ACC112 (cell line): Measurements from ENCODE around the gene TRPV6.

Source experiments
- H2AFZ ChIP-seq: fragments of 200-600 bp; sonication (generic); one replicate; pipeline ENCODE4 v1.6.0; 2017; ENCODE audit warnings: antibody characterized with exemption, low read length; ENCODE audit not compliant: unreplicated experiment
- H3K27ac ChIP-seq: fragments of 200-600 bp; sonication (generic); 2 replicates; pipeline ENCODE4 v1.5.1; 2014; ENCODE audit warnings: low read depth, mild to moderate bottlenecking, antibody characterized with exemption, low read length, moderate library complexity
- H3K27me3 ChIP-seq: fragments of 200-600 bp; sonication (generic); 2 replicates; pipeline ENCODE4 v1.6.1; 2014; ENCODE audit warnings: mild to moderate bottlenecking, antibody characterized with exemption, low read length, moderate library complexity, mixed read lengths; ENCODE audit not compliant: insufficient read depth
- H3K36me3 ChIP-seq: fragments of 200-600 bp; sonication (generic); 2 replicates; pipeline ENCODE4 v1.6.1; 2016; ENCODE audit warnings: mild to moderate bottlenecking, antibody characterized with exemption, low read length, moderate library complexity, mixed read lengths; ENCODE audit not compliant: insufficient read depth
- H3K4me1 ChIP-seq: fragments of 200-600 bp; sonication (generic); one replicate; pipeline ENCODE4 v1.6.1; 2016; ENCODE audit warnings: low read length, mixed read lengths; ENCODE audit not compliant: insufficient read depth, unreplicated experiment, control insufficient read depth
- H3K4me3 ChIP-seq: fragments of 200-600 bp; sonication (generic); 2 replicates; pipeline ENCODE4 v1.5.1; 2014; ENCODE audit warnings: mild to moderate bottlenecking, low read depth, low read length
- H3K79me2 ChIP-seq: fragments of 200-600 bp; sonication (generic); one replicate; pipeline ENCODE4 v1.6.0; 2016; ENCODE audit warnings: low read length; ENCODE audit not compliant: control insufficient read depth, unreplicated experiment, insufficient read depth

Gene TRPV6

DNA sequence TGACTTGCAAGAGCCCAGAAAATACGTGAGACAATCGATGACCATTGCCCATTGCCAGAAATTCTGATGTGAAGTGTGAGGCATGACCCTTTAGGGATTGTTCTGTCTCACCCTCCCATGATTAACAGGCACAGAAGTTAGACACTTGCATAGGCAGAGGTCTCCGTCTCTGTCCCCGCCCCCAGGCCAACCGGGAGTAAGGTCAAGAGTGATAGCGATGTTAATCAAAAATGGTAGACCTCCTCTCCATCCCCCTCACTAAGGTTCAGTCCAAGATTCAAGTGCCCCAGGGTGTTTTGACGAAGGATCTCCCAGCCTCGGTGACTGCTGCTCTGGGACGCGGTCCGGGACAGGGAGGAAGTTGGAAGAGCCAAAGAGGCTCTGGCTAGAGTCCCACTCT is 22.7 kb upstream of the TRPV6 start:
- no peaks in the 10 kb centered on the region for H3K36me3 ChIP-seq
- no peaks in the 10 kb centered on the region for H3K4me1 ChIP-seq
- no peak overlapping the region for H3K4me3 ChIP-seq
- H3K27me3 ChIP-seq = peaks cover 24% of the 10 kb centered on the region
- H3K79me2 ChIP-seq = no peaks in the 10 kb centered on the region
- H2AFZ ChIP-seq = no peak overlapping the region
- H3K27ac ChIP-seq = no peak overlapping the region

DNA sequence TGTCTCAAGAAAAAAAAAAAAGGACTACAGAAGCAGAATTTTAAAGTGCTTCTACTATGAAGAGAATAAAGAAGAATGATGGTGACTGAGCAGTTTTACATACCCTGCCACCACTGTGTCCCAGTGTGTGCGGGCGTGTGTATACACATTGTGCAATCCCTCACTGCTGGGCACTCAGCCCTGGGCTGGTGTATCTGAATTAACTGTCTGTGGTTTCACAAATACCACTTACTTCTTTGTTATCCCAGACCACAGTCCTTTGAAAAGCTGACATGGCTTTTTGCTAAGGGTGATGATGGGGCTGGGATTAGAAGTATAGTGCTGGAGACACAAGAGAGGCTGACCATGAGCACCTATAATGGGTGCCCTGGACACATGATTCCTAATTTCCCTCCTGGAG is 21.1 kb upstream of the TRPV6 start:
- no peaks in the 10 kb centered on the region for H3K36me3 ChIP-seq
- H3K4me3 ChIP-seq = no peak overlapping the region
- H3K27me3 ChIP-seq = peaks cover 16% of the 10 kb centered on the region
- H3K4me1 ChIP-seq = no peaks in the 10 kb centered on the region
- no peak overlapping the region for H2AFZ ChIP-seq
- H3K79me2 ChIP-seq = no peaks in the 10 kb centered on the region
- no peak overlapping the region for H3K27ac ChIP-seq

DNA sequence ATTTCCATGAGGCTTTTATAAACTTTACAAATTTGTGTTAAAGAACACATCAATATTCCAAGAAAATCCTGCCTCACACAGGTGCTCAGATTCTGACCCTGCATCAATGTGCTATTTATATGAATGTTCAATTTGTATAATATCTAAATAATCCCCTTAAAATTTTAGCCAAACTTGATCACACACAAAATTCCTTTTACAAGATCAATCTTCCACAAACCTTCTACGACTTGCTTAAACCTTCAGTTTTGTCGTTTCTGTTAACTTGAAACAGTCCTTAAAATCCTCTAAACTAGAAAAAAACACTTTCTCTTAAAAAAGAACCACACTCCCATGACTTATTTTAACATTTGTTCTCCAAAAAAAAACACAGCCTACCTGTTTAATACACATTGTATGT is 20.2 kb upstream of the TRPV6 start:
- H3K27ac ChIP-seq = no peak overlapping the region
- H3K4me1 ChIP-seq = no peaks in the 10 kb centered on the region
- H3K4me3 ChIP-seq = no peak overlapping the region
- no peaks in the 10 kb centered on the region for H3K79me2 ChIP-seq
- H2AFZ ChIP-seq = no peak overlapping the region
- peaks cover 8% of the 10 kb centered on the region; the same call in 1 of the 2 replicates for H3K27me3 ChIP-seq
- H3K36me3 ChIP-seq = no peaks in the 10 kb centered on the region

DNA sequence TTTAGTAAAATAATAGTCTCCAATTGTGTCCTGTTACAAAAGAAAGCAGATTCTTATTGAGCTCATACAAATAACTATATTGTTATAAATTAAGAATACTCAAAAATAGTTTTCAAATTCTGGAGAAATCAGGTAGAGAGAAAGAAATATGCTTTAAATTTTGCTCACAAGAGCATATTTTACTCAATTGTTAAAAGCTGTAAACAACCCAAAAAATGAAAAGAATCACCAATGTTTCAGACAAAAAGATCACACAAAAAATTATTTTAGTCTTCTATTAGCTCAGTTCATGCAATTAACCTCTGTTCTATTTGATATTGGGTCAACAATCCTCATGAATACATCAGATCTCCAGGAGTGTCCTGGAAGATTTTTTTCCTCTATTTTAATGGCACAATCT is 18.6 kb upstream of the TRPV6 start:
- H3K27ac ChIP-seq = no peak overlapping the region

DNA sequence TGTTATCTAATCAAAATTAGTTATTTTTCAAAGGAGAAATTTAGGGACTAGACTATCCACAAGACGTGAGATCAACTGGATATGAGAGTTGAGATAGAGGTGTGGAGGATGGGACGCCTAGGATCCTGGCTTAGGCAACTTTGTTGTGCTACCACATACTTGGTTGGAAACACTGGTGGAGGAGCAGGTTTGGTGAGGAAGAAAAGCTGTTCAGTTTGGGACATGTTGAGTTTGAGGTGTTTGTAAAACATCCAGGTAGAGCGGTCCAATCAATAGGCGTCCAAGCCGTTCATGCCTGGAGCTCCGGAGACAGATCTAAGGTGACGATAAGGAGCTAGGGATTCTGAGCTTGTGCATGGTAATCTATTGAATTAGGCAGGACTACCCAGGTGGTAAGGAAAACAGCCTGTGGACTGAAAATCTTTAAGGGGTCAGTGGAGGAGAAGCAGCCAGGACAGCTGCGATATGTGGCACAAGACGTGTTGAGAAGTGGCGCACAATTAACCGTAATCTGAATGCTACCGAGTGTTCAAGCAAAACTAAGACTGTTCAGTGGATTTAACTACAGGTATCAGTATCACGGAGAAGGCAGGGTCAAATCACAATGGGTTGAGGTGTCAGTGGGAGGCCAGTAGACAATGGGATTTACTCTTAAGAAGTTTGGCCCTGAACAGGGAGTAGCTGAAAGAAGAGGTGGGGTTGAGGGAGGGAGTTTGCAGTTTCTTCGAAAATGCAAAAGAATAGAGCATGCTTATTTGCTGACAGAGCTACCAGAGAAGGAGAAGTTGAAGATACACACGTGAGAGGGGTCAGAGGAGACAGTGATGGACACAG is 16.1 kb upstream of the TRPV6 start:
- no peak overlapping the region for H3K27ac ChIP-seq
- H3K4me1 ChIP-seq = no peaks in the 10 kb centered on the region
- peaks cover 23% of the 10 kb centered on the region for H3K27me3 ChIP-seq
- H3K79me2 ChIP-seq = no peaks in the 10 kb centered on the region
- H3K4me3 ChIP-seq = no peak overlapping the region
- no peak overlapping the region for H2AFZ ChIP-seq
- H3K36me3 ChIP-seq = no peaks in the 10 kb centered on the region

More for the DNA sequence above, 18.6 kb upstream of the TRPV6 start:
- Histone ChIP-seq H3K27me3 (peaks cover 10% of the 10 kb centered on the region; the same call in 1 of the 2 replicates), H3K79me2 (no peaks in the 10 kb centered on the region), H3K4me1 (no peaks in the 10 kb centered on the region), H2AFZ (no peak overlapping the region), H3K4me3 (no peak overlapping the region), H3K36me3 (no peaks in the 10 kb centered on the region)

DNA sequence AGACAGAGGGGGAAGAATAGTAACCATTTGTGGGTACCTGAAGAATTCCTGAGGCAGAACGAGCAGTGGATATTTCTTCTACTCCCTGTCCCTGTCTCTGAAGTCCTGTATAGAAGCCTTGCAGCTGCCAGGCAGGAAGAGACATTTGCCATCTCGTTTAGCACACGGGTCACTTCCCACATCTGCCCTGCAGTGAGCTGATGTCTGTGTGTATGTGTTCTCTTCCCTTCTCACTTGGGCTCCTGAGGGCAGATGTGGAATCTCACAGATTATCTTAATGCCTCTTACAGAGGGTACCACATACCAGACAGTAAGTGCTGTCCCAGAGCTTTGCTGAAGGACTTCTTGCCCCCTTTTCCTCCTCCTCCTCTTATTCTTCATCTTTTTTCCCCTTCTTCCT is 14.1 kb upstream of the TRPV6 start:
- Histone ChIP-seq H3K27me3 (peaks cover 32% of the 10 kb centered on the region), H2AFZ (no peak overlapping the region), H3K79me2 (no peaks in the 10 kb centered on the region), H3K4me1 (no peaks in the 10 kb centered on the region), H3K36me3 (no peaks in the 10 kb centered on the region), H3K27ac (no peak overlapping the region), H3K4me3 (no peak overlapping the region)

DNA sequence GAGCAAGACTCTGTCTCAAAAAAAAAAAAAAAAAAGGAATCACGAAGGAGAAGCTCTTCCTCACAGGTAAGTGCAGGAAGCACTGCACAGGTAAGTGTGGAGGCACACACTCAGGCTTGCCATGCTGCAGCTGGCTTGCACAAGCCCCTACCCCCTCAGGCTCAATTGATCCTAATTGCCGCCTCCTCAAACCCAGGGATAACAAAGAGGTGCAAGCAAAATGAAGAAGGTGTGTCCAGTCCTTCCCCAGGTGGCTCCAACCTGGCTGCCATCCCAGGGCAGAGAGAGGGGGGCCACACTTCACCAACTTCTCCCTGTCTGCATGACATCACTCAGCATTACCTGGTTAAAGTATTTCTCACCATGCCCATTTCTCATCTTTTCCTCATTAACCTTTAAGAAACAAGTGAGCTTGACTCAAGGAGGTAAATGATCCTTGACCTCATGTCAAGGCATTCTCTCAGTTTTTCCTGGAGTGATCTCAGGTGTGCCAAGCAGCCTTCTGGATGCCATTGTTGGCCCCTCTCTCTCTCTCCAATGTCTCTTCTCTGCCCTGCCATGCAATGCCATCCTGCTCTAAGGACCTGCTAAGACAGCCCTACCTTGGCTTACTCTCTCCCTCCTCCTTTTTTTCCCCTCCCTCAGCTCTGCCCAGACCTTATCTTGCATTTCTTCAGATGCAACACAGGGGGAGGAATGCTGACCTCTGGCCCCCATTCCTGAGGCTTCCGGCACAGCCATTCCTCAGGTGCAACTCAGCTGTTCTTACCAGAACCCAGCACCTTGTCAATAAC is 13.0 kb upstream of the TRPV6 start:
- H3K36me3 ChIP-seq = no peaks in the 10 kb centered on the region
- H3K79me2 ChIP-seq = no peaks in the 10 kb centered on the region
- peaks cover 35% of the 10 kb centered on the region for H3K27me3 ChIP-seq
- H2AFZ ChIP-seq = no peak overlapping the region
- H3K4me1 ChIP-seq = no peaks in the 10 kb centered on the region
- no peak overlapping the region for H3K27ac ChIP-seq
- no peak overlapping the region for H3K4me3 ChIP-seq

DNA sequence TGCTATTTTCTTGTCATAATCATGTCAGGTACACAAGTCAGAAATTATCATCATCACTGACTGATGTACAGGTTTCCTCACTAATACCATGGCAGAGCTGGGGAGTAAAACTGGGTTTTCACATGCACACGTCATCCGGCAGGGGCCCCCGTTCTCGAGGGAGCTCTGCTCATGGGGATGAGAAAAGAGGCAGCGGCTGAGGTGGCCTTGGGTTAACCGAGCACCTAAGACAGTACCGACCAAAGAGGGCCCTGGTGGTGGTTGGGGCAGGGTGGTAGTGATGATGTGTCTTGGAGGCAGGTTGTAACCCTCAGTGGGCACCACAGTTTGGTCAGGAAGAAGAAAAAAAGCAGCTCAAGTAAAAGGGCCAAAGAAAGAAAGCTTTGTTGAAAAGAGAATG is 12.1 kb upstream of the TRPV6 start:
- Histone ChIP-seq H3K4me1 (no peaks in the 10 kb centered on the region), H3K79me2 (no peaks in the 10 kb centered on the region), H3K36me3 (no peaks in the 10 kb centered on the region), H3K27me3 (peaks cover 41% of the 10 kb centered on the region), H3K4me3 (no peak overlapping the region), H3K27ac (no peak overlapping the region), H2AFZ (no peak overlapping the region)

DNA sequence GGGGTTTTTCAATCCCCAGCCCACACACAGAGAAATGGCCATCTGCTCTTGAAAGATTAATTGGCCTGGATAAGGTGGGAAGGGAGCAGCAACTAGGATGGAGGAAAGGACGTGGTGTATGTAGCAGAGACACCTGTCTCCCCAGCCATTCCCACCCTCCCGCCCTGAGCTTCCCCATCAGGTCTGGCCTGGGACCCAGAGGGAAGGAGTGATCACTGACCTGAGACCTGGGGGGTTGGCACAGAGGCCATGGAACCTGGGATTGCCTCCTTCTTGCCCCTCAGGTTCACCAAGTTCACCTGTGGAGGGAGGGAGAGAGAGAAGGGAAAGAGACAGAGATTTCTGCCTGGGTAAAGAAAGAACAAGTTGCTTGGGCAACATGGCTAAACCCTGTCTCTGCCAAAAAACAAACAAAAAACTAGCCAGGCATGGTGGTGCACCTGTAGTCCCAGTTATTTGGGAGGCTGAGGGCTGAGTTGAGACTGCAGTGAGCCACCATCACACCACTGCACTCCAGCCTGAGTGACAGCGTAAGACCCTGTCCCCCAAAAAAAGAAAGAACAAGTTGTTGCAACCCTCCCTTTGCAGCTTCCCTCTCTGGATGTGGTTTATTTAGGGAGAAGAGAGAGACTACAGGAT is 11.3 kb upstream of the TRPV6 start:
- no peak overlapping the region for H3K4me3 ChIP-seq
- H3K27me3 ChIP-seq = peaks cover 50% of the 10 kb centered on the region
- H3K79me2 ChIP-seq = no peaks in the 10 kb centered on the region
- no peaks in the 10 kb centered on the region for H3K36me3 ChIP-seq
- no peak overlapping the region for H2AFZ ChIP-seq
- no peaks in the 10 kb centered on the region for H3K4me1 ChIP-seq
- no peak overlapping the region for H3K27ac ChIP-seq

DNA sequence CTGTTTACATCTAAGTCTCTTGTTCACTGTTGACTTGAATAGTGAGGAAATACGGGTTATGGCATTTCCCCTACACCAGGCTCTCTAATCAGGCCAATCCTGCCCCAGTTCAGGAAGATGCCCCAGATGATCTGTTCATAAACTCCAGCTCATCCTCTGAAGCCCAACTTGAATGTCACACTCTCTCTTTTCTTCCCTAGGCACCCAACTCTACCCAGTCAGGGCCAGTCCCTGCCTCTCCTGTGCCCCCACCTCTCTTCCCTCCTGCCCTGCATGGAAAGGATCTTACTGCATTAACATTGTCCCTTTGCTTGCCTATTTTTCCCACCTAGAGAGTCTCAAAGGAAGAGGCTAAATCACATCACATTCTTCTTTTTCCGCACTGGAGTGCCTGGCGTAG is 10.6 kb upstream of the TRPV6 start:
- H3K4me3 ChIP-seq = no peak overlapping the region
- H3K79me2 ChIP-seq = no peaks in the 10 kb centered on the region
- peaks cover 55% of the 10 kb centered on the region for H3K27me3 ChIP-seq
- no peak overlapping the region for H2AFZ ChIP-seq
- H3K4me1 ChIP-seq = no peaks in the 10 kb centered on the region
- H3K27ac ChIP-seq = no peak overlapping the region
- H3K36me3 ChIP-seq = no peaks in the 10 kb centered on the region
